Embryonic facial prominence (tissue), 1 donor: ENCODE data around the gene TAOK1.

ENCODE experiments used
- DNase-seq: peaks from one replicate; pipeline ENCODE4 v3.0.0-alpha.2; 2016; ENCODE audit errors: extremely low spot score

Gene TAOK1

GRCh38 chr17:29570521-29570920 lies 180.4 kb downstream of the TAOK1 start:
- DNase-seq: no peak

GRCh38 chr17:29571486-29571882 lies 181.3 kb downstream of the TAOK1 start:
- DNase-seq: no peak

GRCh38 chr17:29571883-29572681 lies 181.9 kb downstream of the TAOK1 start:
- no peak for DNase-seq

GRCh38 chr17:29572691-29573557 lies 182.8 kb downstream of the TAOK1 start:
- DNase-seq: no peak

GRCh38 chr17:29573558-29573869 lies 183.4 kb downstream of the TAOK1 start:
- no peak for DNase-seq

GRCh38 chr17:29573871-29574731 lies 183.9 kb downstream of the TAOK1 start:
- DNase-seq: no peak

GRCh38 chr17:29574732-29575510 lies 184.8 kb downstream of the TAOK1 start:
- no peak for DNase-seq

- no peak for DNase-seq
These were observed 185.5 kb downstream of the TAOK1 start for GRCh38 chr17:29575511-29576213.

- no peak for DNase-seq
These were observed 186.2 kb downstream of the TAOK1 start for GRCh38 chr17:29576214-29577000.

- DNase-seq: no peak
These were observed 186.8 kb downstream of the TAOK1 start for GRCh38 chr17:29577001-29577370.

- DNase-seq: no peak
These were observed 187.4 kb downstream of the TAOK1 start for GRCh38 chr17:29577385-29578211.

- DNase-seq: no peak
These were observed 188.7 kb downstream of the TAOK1 start for GRCh38 chr17:29578626-29579485.

- no peak for DNase-seq
These were observed 190.0 kb downstream of the TAOK1 start for GRCh38 chr17:29579866-29580771.

GRCh38 chr17:29581583-29582253 lies 191.6 kb downstream of the TAOK1 start:
- DNase-seq: no peak

- DNase-seq: no peak
These were observed 192.1 kb downstream of the TAOK1 start for GRCh38 chr17:29582254-29582765.

- DNase-seq: no peak
These were observed 192.6 kb downstream of the TAOK1 start for GRCh38 chr17:29582772-29583171.
